Articular chondrocyte of knee joint (primary cell): ENCODE results near the gene EED. TPM values are rescaled to one million over a fixed set of nuclear protein-coding genes. Genes with fewer than 3 reads are reported as not detected.

Experiments
- small RNA-seq: library from RNA; depleted of rRNA; stranded (forward); fragments of <200 nt; gene quantifications from one replicate; pipeline ENCODE3, GENCODE V24; 2012
- total RNA-seq: library from RNA; depleted of rRNA; stranded (reverse); fragments of >200 nt; gene quantifications from 2 replicates; pipeline ENCODE4 v1.2.3, GENCODE V29; 2012

EED gene, protein sequence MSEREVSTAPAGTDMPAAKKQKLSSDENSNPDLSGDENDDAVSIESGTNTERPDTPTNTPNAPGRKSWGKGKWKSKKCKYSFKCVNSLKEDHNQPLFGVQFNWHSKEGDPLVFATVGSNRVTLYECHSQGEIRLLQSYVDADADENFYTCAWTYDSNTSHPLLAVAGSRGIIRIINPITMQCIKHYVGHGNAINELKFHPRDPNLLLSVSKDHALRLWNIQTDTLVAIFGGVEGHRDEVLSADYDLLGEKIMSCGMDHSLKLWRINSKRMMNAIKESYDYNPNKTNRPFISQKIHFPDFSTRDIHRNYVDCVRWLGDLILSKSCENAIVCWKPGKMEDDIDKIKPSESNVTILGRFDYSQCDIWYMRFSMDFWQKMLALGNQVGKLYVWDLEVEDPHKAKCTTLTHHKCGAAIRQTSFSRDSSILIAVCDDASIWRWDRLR
- 21.3 and 26.5 TPM in 2 replicates for total RNA-seq

DNA sequence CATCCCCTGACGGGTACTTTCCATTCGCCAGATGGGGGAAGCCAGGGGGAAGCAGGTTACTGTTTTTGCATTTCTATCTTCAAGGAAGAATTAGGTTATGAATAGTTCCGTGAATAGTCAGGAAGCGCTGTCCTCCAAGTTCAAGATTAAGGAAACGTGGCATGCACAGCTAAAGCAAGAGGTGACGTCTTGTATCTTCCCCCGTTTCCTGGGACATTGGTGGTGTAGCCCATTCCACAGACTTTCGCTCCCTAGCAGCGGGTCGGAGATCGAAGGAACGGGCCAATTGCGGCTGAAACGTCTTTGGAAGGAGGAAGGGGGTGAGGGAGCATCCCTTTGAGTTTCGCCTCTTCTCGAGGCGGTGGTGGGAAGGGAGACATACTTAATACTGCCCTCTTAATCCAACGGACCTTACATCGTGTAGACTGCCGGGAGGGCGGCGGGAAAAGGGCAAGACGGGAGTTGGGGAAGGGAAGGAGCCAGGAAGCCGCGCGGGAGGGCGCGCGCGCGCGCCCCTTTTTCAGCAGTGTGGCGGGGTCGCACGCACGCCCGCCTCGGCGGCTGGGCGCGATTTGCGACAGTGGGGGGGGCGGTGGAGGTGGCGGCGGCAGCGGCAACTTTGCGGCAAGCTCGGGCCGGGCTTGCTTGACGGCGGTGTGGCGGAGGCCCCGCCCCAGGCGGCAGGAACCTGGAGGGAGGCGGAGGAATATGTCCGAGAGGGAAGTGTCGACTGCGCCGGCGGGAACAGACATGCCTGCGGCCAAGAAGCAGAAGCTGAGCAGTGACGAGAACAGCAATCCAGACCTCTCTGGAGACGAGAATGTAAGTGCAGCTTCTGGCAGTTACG lies at the start of gene EED:
Gene EED (plus strand): TSS at position 232 of the 847 bp plus-strand sequence. CDS start 477 bp downstream, at position 709.

GRCh38 chr11:86302092-86302793 lies 57.7 kb downstream of the EED start, which contains the start of gene HIKESHI:
Gene HIKESHI (plus strand): TSS chr11:86302240. CDS start chr11:86302449, 209 bp downstream.

Small RNAs within 50 kb of the gene (small RNA-seq; reads per million reads assigned to genes)
- not detected for gene RF00017
- gene RN7SL225P: not detected

Other genes starting within 250 kb of the EED start
- 362 and 380 TPM in 2 replicates for gene PICALM, start 175.7 kb upstream of the EED start, total RNA-seq
- gene HIKESHI, start 57.5 kb downstream of the EED start, total RNA-seq: 69.4 and 78.9 TPM in 2 replicates
- gene CCDC81, start 130.1 kb downstream of the EED start, total RNA-seq: 0.52 and 1.1 TPM in 2 replicates